Left ventricle myocardium inferior (tissue), 1 donor: Measurements from ENCODE around the gene RASAL1. TPM values are rescaled to one million over a fixed set of nuclear protein-coding genes. Genes with fewer than 3 reads are reported as not detected.

Experiments
- DNase-seq: peaks from one replicate; pipeline ENCODE4 v3.0.0-alpha.2; 2020
- H3K27ac ChIP-seq: fragments of 200-600 bp; replicated peaks from 2 replicates; pipeline ENCODE4 v1.8.0; 2021
- H3K27me3 ChIP-seq: fragments of 200-600 bp; 2 replicates; pipeline ENCODE4 v1.8.0; 2021; ENCODE audit warnings: low read depth
- H3K36me3 ChIP-seq: fragments of 200-600 bp; 2 replicates; pipeline ENCODE4 v1.8.0; 2021
- H3K4me1 ChIP-seq: fragments of 200-600 bp; 2 replicates; pipeline ENCODE4 v1.8.0; 2021
- H3K4me3 ChIP-seq: fragments of 200-600 bp; 2 replicates; pipeline ENCODE4 v1.8.0; 2021; ENCODE audit warnings: mild to moderate bottlenecking, moderate library complexity
- H3K9me3 ChIP-seq: fragments of 200-600 bp; replicated peaks from 2 replicates; pipeline ENCODE4 v1.8.0; 2021
- intact Hi-C: fragments of 100-400 bp; cut with micrococcal nuclease; formaldehyde crosslinking; loops from one replicate; pipeline ENCODE4 v1.11.0; 2022
- total RNA-seq: library from RNA; stranded (reverse); fragmentation: NEBNext Ultra II Directional; extraction: Animal tissue kit (Norgen Biotek cat#: 25700); gene quantifications from one replicate; pipeline ENCODE4 v1.2.1, GENCODE V29; 2021
- TF ChIP-seq, protein P1 (sequence below): fragments of 200-600 bp; IDR thresholded peaks from 2 replicates; pipeline ENCODE4 v1.8.0; 2021; ENCODE audit warnings: antibody characterized with exemption, mild to moderate bottlenecking, borderline replicate concordance
- donor health status: DM: no; HTN: yes; CAD: no; lungs with severe emphysema.

The RASAL1 gene
- total RNA-seq, 1 donor from 2014 or later, result not detected

DNA sequence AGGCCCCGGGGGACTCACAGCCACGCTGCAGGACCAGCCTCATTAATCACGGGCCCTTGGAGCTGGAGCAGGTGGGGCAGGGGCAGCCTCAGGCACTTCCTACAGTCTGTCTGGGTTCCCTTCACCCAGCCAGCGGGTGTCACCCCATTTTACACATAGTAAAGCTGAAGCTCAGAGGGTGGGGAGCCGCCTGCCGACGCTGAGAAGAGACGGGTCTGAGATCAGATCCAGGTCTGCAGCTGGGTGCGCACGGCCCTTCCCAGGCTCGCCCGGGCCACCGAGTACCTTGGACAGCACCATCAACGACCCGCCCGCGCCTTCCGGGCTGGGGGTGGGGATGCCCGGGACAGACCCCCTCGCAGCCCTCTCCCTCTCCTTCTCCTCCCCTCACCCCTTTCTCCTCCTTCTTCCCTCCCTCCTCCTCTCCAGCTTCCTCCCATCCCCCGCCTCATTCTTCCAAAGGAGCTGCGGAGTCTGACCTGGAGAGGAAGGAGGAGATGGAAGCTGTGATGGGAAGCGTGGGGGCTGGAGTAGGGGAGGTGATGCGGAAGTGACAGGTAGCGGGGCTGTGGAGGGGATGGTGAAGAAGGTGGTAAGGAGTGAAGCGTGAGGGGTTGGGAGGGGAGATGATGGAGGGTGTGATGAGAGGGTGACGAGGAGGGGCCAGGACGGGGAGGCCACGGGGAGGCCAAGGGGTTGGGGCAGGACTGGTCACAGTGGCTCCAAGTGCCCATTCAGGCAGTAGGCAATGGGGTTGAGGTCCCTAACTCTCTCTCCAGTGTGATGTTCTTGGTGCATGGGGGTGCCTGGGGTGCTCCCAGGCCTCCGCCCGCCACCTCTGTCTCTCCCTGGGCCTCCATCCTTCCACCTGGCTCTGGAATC, 70.2 kb downstream of the RASAL1 start:
- DNase-seq, result no peak
- Histone ChIP-seq H3K4me1 (peaks cover 11% of the 10 kb centered on the region), H3K27ac (no peak overlapping the region), H3K27me3 (peaks cover 77% of the 10 kb centered on the region), H3K4me3 (no peak overlapping the region), H3K36me3 (no peaks in the 10 kb centered on the region), H3K9me3 (no peaks in the 10 kb centered on the region)
- TF ChIP-seq, protein P1, sequence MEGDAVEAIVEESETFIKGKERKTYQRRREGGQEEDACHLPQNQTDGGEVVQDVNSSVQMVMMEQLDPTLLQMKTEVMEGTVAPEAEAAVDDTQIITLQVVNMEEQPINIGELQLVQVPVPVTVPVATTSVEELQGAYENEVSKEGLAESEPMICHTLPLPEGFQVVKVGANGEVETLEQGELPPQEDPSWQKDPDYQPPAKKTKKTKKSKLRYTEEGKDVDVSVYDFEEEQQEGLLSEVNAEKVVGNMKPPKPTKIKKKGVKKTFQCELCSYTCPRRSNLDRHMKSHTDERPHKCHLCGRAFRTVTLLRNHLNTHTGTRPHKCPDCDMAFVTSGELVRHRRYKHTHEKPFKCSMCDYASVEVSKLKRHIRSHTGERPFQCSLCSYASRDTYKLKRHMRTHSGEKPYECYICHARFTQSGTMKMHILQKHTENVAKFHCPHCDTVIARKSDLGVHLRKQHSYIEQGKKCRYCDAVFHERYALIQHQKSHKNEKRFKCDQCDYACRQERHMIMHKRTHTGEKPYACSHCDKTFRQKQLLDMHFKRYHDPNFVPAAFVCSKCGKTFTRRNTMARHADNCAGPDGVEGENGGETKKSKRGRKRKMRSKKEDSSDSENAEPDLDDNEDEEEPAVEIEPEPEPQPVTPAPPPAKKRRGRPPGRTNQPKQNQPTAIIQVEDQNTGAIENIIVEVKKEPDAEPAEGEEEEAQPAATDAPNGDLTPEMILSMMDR, result no peak
- intact Hi-C loops, result no loop called here

DNA sequence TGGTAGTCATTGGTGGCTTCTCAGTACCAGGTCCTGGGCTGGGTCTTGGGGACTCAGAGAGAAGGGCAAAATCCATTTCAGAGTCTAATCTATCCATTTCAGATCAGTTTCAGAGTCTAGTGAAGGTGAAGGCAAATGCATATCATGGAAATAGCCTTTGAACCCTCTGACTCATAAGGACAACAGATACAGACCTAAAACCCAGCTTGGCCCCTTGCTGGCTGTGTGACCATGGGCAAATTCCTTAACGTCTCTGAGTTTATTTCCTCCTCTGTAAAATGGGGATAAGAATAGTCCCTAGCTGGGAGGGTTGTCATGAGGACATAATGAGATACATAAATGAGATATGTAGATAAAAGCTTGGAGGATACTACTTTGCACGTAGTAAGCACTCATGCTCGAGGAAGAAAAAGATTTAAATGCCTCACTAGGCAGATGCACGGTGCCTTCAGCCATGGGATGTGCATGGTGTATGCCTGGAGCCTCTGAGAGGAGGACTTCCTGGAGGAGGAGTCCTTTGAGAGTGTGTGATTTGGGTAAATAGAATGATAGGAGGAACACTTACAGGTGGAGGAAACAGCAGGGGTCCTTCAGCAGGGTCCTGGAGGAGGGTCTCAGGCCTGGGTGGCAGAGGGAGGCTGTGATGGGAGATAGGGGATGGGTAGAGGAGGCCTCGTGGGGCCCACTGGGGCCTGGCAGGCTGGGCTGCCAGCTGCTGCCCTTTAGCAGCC, 71.0 kb downstream of the RASAL1 start:
- no peaks in the 10 kb centered on the region for H3K9me3 ChIP-seq
- H3K36me3 ChIP-seq, result no peaks in the 10 kb centered on the region
- intact Hi-C loops, result no loop called here
- DNase-seq, result no peak
- peaks cover 75% of the 10 kb centered on the region for H3K27me3 ChIP-seq
- H3K4me1 ChIP-seq, result peaks cover 4% of the 10 kb centered on the region
- no peak overlapping the region for H3K27ac ChIP-seq
- no peak overlapping the region for H3K4me3 ChIP-seq
- TF ChIP-seq, protein P1, result no peak

DNA sequence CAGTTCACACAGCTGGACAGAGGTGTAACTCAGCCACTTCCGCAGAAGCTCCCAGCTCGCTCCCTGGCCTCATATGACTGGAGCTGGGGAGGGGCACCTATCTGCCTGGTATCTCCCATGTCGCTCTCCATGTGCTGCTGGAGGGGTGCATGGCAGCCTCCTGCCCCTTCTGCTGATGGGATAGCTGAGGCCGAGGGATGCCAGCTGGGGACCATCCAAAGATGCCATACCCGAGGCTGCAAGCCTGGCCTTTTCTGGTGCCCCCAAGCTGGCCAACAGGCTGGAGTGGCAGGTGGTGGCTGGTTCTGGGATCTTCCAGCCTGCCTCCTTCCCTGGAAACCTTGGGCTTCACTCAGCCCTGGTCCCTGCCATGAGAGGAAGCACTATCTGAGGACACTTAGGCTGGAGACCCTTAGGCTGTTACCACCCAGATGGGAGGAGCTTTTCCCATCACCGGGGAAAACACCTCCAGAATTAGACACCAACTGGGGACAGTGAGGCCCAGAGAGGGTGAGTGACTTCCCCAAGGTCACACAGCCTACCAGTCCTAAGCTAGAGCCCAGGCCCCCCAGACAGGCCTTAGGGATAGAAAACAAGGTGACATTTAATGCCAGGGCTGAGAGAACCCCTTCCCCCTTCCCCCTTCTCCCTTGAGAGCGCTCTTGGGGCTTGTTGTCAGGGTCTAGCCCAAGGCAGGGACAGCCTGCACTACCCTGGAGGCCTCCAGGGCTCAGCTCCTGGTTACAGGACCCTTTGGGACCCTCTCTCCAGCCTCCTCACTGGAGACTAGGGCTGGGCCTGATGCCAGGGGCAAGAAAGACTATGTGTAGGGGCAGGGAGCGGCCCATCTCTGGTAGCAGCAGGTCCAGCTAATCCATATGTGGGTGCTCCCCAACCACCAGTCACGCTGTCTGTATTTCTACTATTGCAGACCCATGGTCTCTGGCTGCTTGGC, 71.9 kb downstream of the RASAL1 start:
- intact Hi-C loops, result no loop called here
- Histone ChIP-seq H3K9me3 (no peaks in the 10 kb centered on the region), H3K4me3 (no peak overlapping the region), H3K27ac (no peak overlapping the region), H3K4me1 (no peaks in the 10 kb centered on the region), H3K36me3 (no peaks in the 10 kb centered on the region), H3K27me3 (peaks cover 79% of the 10 kb centered on the region)
- no peak for DNase-seq
- TF ChIP-seq, protein P1, result no peak

DNA sequence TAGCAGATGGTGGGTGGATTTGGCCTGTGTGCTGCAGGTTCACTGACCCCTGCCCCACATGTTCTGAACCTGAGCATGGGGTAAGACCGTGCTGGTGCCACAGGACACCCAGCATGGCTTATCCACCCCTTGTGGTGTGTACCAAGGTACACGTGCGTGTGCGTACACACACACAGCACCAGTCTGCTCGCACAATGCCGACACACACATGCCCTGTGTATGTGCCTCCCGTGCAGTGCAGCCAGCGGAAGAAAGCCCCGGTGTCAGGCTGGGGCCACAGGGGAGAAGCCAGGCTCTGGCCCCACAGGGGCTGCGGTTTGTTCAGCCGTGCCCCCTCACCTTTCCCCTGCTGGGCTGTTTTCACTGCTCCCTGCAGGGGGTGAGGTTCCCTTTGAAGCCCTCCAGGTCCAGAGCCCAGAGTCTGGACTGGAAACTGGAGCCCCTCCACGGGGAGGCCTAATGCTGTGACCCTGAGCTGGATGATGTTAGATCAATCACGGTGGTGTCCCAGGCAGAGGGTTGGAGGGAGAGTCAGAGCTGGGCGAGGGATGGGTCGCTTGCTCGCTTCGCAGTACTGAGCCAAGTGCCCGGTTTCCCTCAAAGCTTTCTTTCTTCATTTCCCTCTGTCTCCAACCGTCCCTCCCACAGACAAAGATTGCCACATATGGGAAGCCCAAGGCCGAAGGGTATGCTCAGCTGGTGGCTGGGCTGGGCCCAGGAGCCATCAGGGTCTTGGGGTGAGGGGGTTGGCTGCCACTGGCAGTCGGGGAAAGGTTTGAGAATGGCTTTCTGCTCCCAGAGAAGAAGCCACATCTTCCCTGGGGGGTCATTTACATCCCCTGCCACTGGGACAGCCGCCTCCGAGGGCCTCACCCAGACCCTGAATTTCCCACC, 72.8 kb downstream of the RASAL1 start:
- Histone ChIP-seq H3K4me1 (peaks cover under 1% of the 10 kb centered on the region), H3K27ac (no peak overlapping the region), H3K27me3 (peaks cover 88% of the 10 kb centered on the region), H3K9me3 (no peaks in the 10 kb centered on the region), H3K36me3 (no peaks in the 10 kb centered on the region), H3K4me3 (no peak overlapping the region)
- TF ChIP-seq, protein P1, result no peak
- DNase-seq, result no peak
- intact Hi-C loops, result no loop called here
